H9 (cell line): ENCODE measurements around the gene AMIGO3. TPM values are rescaled to one million over a fixed set of nuclear protein-coding genes. Genes with fewer than 3 reads are reported as not detected.
A peak's percentile ranks its signal among the peaks of the same experiment; 100 is the strongest.

Experiments
- DNase-seq: peaks from one replicate; pipeline ENCODE4 v3.0.0-alpha.2; 2017
- H2AFZ ChIP-seq: one replicate; pipeline ENCODE4 v1.6.1; 2013; ENCODE audit warnings: mild to moderate bottlenecking, low read length, control low read depth, moderate library complexity
- H2AK5ac ChIP-seq: 2 replicates; pipeline ENCODE4 v1.6.1; 2013; ENCODE audit warnings: low read length, control low read depth, mixed read lengths; ENCODE audit not compliant: insufficient read length
- H2BK120ac ChIP-seq: one replicate; pipeline ENCODE4 v1.6.1; 2013; ENCODE audit warnings: low read depth, mild to moderate bottlenecking, low read length, control low read depth, inconsistent platforms; ENCODE audit not compliant: poor library complexity, severe bottlenecking
- H2BK12ac ChIP-seq: 2 replicates; pipeline ENCODE4 v1.6.1; 2013; ENCODE audit warnings: low read length, control low read depth, mixed read lengths, low read depth; ENCODE audit not compliant: insufficient read length
- H2BK15ac ChIP-seq: 2 replicates; pipeline ENCODE4 v1.6.1; 2013; ENCODE audit warnings: low read depth, low read length, control low read depth
- H2BK20ac ChIP-seq: one replicate; pipeline ENCODE4 v1.6.1; 2013; ENCODE audit warnings: low read depth, mild to moderate bottlenecking, low read length, control low read depth, inconsistent platforms; ENCODE audit not compliant: poor library complexity, severe bottlenecking
- H2BK5ac ChIP-seq: 2 replicates; pipeline ENCODE4 v1.6.1; 2013; ENCODE audit warnings: low read length, control low read depth, mixed read lengths; ENCODE audit not compliant: insufficient read length
- H3K14ac ChIP-seq: 2 replicates; pipeline ENCODE4 v1.6.1; 2013; ENCODE audit warnings: low read length, control low read depth; ENCODE audit not compliant: insufficient read depth
- H3K18ac ChIP-seq: 2 replicates; pipeline ENCODE4 v1.6.1; 2013; ENCODE audit warnings: low read depth, mild to moderate bottlenecking, mixed read lengths, low read length, control low read depth; ENCODE audit not compliant: insufficient read length
- H3K23ac ChIP-seq: 2 replicates; pipeline ENCODE4 v1.6.1; 2013; ENCODE audit warnings: low read length, control low read depth, mixed read lengths, low read depth; ENCODE audit not compliant: insufficient read length
- H3K23me2 ChIP-seq: 2 replicates; pipeline ENCODE4 v1.6.1; 2013; ENCODE audit warnings: low read depth, mild to moderate bottlenecking, mixed read lengths, low read length, control low read depth; ENCODE audit not compliant: insufficient read length, poor library complexity, severe bottlenecking
- H3K27ac ChIP-seq: 2 replicates; pipeline ENCODE4 v1.5.1; 2013; ENCODE audit warnings: low read length, control low read depth, mixed read lengths, low read depth; ENCODE audit not compliant: insufficient read length
- H3K27me3 ChIP-seq: 2 replicates; pipeline ENCODE4 v1.6.1; 2013; ENCODE audit warnings: low read length, control low read depth, inconsistent platforms; ENCODE audit not compliant: insufficient read depth
- H3K4ac ChIP-seq: 2 replicates; pipeline ENCODE4 v1.6.1; 2013; ENCODE audit warnings: low read depth, mild to moderate bottlenecking, control low read depth, inconsistent platforms, low read length, moderate library complexity
- H3K4me1 ChIP-seq: 2 replicates; pipeline ENCODE4 v1.6.1; 2013; ENCODE audit warnings: low read length, control low read depth, inconsistent platforms; ENCODE audit not compliant: insufficient read depth
- H3K4me2 ChIP-seq: 2 replicates; pipeline ENCODE4 v1.6.1; 2013; ENCODE audit warnings: low read length, control low read depth, mixed read lengths; ENCODE audit not compliant: insufficient read length, insufficient read depth
- H3K56ac ChIP-seq: 2 replicates; pipeline ENCODE4 v1.6.1; 2013; ENCODE audit warnings: low read depth, mild to moderate bottlenecking, mixed read lengths, low read length, control low read depth; ENCODE audit not compliant: insufficient read length
- H3K79me1 ChIP-seq: 2 replicates; pipeline ENCODE4 v1.6.1; 2013; ENCODE audit warnings: low read depth, mild to moderate bottlenecking, moderate library complexity, low read length, control low read depth, inconsistent platforms; ENCODE audit not compliant: insufficient read depth, poor library complexity, severe bottlenecking
- H3K79me2 ChIP-seq: 2 replicates; pipeline ENCODE4 v1.6.1; 2013; ENCODE audit warnings: low read length, control low read depth, inconsistent platforms; ENCODE audit not compliant: insufficient read depth
- H3K9ac ChIP-seq: 2 replicates; pipeline ENCODE4 v1.6.1; 2013; ENCODE audit warnings: low read length, control low read depth, mixed read lengths; ENCODE audit not compliant: insufficient read length; ENCODE audit errors: extremely low read depth
- H3K9me3 ChIP-seq: one replicate; pipeline ENCODE4 v1.6.1; 2013; ENCODE audit warnings: low read depth, low read length, inconsistent platforms; ENCODE audit not compliant: control insufficient read depth
- H3T11ph ChIP-seq: one replicate; pipeline ENCODE4 v1.6.1; 2013; ENCODE audit warnings: mild to moderate bottlenecking, low read length, control low read depth, inconsistent platforms
- H4K20me1 ChIP-seq: one replicate; pipeline ENCODE4 v1.6.1; 2013; ENCODE audit not compliant: control insufficient read depth, insufficient read length, insufficient read depth
- H4K5ac ChIP-seq: 2 replicates; pipeline ENCODE4 v1.6.1; 2013; ENCODE audit warnings: low read depth, mild to moderate bottlenecking, mixed read lengths, low read length, control low read depth; ENCODE audit not compliant: insufficient read length
- H4K8ac ChIP-seq: replicated peaks from 2 replicates; pipeline ENCODE4 v1.6.1; 2013; ENCODE audit warnings: low read length, control low read depth, mixed read lengths, low read depth; ENCODE audit not compliant: insufficient read length
- H4K91ac ChIP-seq: 2 replicates; pipeline ENCODE4 v1.6.1; 2013; ENCODE audit warnings: low read depth, mild to moderate bottlenecking, moderate library complexity, mixed read lengths, low read length, control low read depth; ENCODE audit not compliant: insufficient read length
- H3K27ac Mint-ChIP-seq, 3 experiments: 2 replicates in 2 of 3; 3 replicates in 1 of 3; pipeline ENCODE4 v1.8.0; 2020 to 2021; ENCODE audit warnings: mixed read lengths in 3 of 3, mild to moderate bottlenecking in 1 of 3, moderate library complexity in 1 of 3
- H3K27me3 Mint-ChIP-seq: 2 replicates; pipeline ENCODE4 v1.8.0; 2021; ENCODE audit warnings: low read depth, mild to moderate bottlenecking, moderate library complexity, mixed read lengths
- H3K36me3 Mint-ChIP-seq, 3 experiments: 2 replicates in 2 of 3; 3 replicates in 1 of 3; pipeline ENCODE4 v1.8.0; 2020 to 2021; ENCODE audit warnings: low read depth in 3 of 3, mixed read lengths in 3 of 3; ENCODE audit not compliant: insufficient read depth in 1 of 3
- H3K4me1 Mint-ChIP-seq, 2 experiments: 2 replicates each; pipeline ENCODE4 v1.8.0; 2020; ENCODE audit warnings: mixed read lengths in 2 of 2
- H3K4me3 Mint-ChIP-seq, 2 experiments: 2 replicates in 1 of 2; 3 replicates in 1 of 2; pipeline ENCODE4 v1.8.0; 2020 to 2021; ENCODE audit warnings: mild to moderate bottlenecking in 2 of 2, mixed read lengths in 2 of 2, moderate library complexity in 1 of 2
- H3K9me3 Mint-ChIP-seq, 2 experiments: 2 replicates in 1 of 2; 3 replicates in 1 of 2; pipeline ENCODE4 v1.8.0; 2020; ENCODE audit warnings: mild to moderate bottlenecking in 2 of 2, mixed read lengths in 2 of 2, moderate library complexity in 1 of 2
- CTCF ChIP-seq: fragments of 200-600 bp; sonication (generic); conservative IDR thresholded peaks from 3 replicates; pipeline ENCODE4 v1.8.0; 2021; ENCODE audit warnings: antibody characterized with exemption, mild to moderate bottlenecking
- WGBS: extraction: QIAGEN DNeasy Blood & Tissue Kit; methylation state at CpG from one replicate; pipeline ENCODE4 v1.1.7; 2013; ENCODE audit warnings: missing lambda C conversion rate, low lambda C conversion rate, mixed read lengths; ENCODE audit not compliant: insufficient read length; ENCODE audit errors: extremely low coverage; 5-methylcytosine and 5-hydroxymethylcytosine counted together
- total RNA-seq: library from RNA; stranded (reverse); gene quantifications from 2 replicates; pipeline ENCODE4 v1.2.1, GENCODE V29; 2021

Gene AMIGO3
- total RNA-seq, 1 experiment from 2014 or later, result 3.8 TPM

DNA sequence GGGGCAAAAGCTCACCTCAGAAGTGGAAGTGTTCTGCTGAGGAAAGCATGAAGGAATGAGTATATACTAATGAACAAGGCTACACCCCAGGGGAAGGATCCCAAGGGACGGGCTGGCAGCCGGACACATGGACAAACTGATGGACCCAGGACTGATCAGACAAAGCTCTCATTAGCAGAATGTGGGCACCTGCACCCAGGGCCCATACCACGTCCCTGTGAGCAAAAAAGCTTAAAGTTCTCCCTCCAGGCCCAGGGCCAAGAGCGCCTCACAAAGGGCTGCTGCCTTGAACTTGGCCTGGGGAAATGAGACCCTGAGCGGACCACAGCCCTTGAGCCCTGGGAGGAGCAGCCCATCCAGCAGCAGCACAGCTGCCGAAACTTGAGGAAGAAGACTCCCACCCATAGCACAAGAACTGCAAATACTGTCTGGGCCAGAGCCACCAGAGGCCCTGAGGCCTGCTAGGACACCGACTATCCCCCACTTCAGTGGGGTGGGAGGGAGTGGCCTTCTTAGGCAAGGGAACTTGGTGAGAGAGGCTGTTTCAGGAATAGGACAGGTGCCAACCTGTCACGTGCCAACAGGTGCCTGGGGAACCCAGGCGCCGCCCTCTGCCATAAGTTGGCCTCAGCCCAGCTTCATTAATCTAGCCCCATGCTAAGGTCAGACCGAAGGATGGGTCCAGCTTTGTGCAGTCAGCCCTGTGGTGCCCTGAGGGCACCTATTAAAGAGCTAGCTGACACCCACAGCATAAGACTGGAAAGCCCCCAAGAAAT lies 6.6 kb upstream of the AMIGO3 start:
- H2BK12ac ChIP-seq, result no peak overlapping the region
- H3K9me3 ChIP-seq, result no peaks in the 10 kb centered on the region
- no peak overlapping the region for H4K91ac ChIP-seq
- Mint-ChIP-seq H3K27me3 (no peaks in the 10 kb centered on the region), H3K9me3 (no peaks in the 10 kb centered on the region), H3K27ac (peak overlapping the region in 1 of 3 experiments; percentile 56; a peak in 1 of 7 replicates), H3K36me3 (peaks cover 6 to 53% (median 40%) of the 10 kb centered on the region in 3 experiments; a peak in 6 of 7 replicates), H3K4me1 (peaks cover 9 to 14% of the 10 kb centered on the region in 2 experiments), H3K4me3 (no peak overlapping the region)
- H3K4me2 ChIP-seq, result no peak overlapping the region
- no peak overlapping the region for H3K23ac ChIP-seq
- no peak overlapping the region for H3K9ac ChIP-seq
- no peak overlapping the region for H2BK120ac ChIP-seq
- H2BK15ac ChIP-seq, result no peak overlapping the region
- peaks cover 15% of the 10 kb centered on the region for H3K23me2 ChIP-seq
- no peak overlapping the region for H2AK5ac ChIP-seq
- H3K79me2 ChIP-seq, result no peaks in the 10 kb centered on the region
- no peak overlapping the region for H3K14ac ChIP-seq
- no peaks in the 10 kb centered on the region for H3K4me1 ChIP-seq
- H4K5ac ChIP-seq, result no peak overlapping the region
- H3K4ac ChIP-seq, result no peak overlapping the region
- no peak overlapping the region for H4K8ac ChIP-seq
- no peak overlapping the region for H3K27ac ChIP-seq
- H2BK5ac ChIP-seq, result no peak overlapping the region
- H3K18ac ChIP-seq, result no peak overlapping the region
- TF ChIP-seq CTCF, result no peak
- H2BK20ac ChIP-seq, result no peak overlapping the region
- no peak overlapping the region for H3K56ac ChIP-seq
- WGBS, result no CpG with 5 or more reads among the region's 11 CpGs
- no peaks in the 10 kb centered on the region for H4K20me1 ChIP-seq
- H3K79me1 ChIP-seq, result peaks cover 2% of the 10 kb centered on the region
- H3K27me3 ChIP-seq, result no peaks in the 10 kb centered on the region
- no peak overlapping the region for H2AFZ ChIP-seq
- no peak for DNase-seq
- no peak overlapping the region for H3T11ph ChIP-seq
